Fibroblast of the aortic adventitia (primary cell): ENCODE measurements around the gene KPNB1. TPM values are rescaled to one million over a fixed set of nuclear protein-coding genes. Genes with fewer than 3 reads are reported as not detected.

Experiments
- DNase-seq: peaks from one replicate; pipeline ENCODE4 v3.0.0-alpha.2; 2010; ENCODE audit warnings: low read depth
- H3K4me3 ChIP-seq: 2 replicates; pipeline ENCODE4 v1.5.1; 2011; ENCODE audit warnings: low read depth, mild to moderate bottlenecking, control low read depth, low read length, moderate library complexity
- total RNA-seq: library from RNA; depleted of rRNA; stranded (reverse); fragments of >200 nt; gene quantifications from 2 replicates; pipeline ENCODE4 v1.2.3, GENCODE V29; 2012; ENCODE audit warnings: low replicate concordance
- TF ChIP-seq, protein P1 (sequence below): IDR thresholded peaks from 2 replicates; pipeline ENCODE4 v1.5.1; 2011; ENCODE audit warnings: mild to moderate bottlenecking, low read length, control low read depth, inconsistent platforms; ENCODE audit not compliant: insufficient read depth

KPNB1 gene
- total RNA-seq, 1 donor, result 473 TPM

DNA sequence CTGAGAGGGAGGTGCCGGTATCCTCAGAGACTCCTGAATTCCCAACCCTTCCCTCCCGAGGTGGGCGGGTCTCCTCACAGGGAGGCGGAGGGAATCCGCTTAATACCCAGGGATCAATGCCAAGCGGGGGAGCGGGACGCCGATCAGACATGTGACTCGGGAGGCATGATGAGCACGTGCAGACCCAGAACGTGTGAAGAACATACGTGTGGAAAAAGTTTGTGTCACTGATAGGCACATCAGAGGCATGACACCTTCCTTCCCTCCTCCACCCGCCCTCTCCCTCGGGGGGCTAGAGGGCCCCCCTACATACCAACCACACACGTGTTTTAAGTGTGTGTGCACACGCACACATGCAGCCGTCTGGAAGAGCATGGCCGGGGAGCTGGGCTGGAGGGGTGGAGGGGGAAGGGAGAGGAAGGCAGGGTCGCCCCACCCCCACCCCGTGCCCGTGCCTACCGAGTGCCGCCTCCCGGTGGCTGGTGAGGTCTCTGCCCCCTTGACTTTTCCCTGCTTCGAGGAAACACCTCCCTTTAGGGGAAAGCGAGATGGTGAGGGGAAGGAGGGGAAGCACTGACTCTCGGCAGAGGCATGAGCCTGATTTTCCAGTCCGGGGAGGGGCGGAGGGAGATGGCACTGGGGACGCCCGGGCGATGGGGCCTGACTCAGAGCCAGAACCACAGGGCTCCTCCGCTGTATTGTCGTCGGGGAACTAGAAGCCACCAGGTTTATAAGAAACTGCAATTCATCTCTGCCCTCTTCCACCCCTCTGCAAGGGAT, 71.2 kb downstream of the KPNB1 start:
- TF ChIP-seq, protein P1, sequence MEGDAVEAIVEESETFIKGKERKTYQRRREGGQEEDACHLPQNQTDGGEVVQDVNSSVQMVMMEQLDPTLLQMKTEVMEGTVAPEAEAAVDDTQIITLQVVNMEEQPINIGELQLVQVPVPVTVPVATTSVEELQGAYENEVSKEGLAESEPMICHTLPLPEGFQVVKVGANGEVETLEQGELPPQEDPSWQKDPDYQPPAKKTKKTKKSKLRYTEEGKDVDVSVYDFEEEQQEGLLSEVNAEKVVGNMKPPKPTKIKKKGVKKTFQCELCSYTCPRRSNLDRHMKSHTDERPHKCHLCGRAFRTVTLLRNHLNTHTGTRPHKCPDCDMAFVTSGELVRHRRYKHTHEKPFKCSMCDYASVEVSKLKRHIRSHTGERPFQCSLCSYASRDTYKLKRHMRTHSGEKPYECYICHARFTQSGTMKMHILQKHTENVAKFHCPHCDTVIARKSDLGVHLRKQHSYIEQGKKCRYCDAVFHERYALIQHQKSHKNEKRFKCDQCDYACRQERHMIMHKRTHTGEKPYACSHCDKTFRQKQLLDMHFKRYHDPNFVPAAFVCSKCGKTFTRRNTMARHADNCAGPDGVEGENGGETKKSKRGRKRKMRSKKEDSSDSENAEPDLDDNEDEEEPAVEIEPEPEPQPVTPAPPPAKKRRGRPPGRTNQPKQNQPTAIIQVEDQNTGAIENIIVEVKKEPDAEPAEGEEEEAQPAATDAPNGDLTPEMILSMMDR, result no peak
- DNase-seq, result no peak
- no peak overlapping the region for H3K4me3 ChIP-seq

DNA sequence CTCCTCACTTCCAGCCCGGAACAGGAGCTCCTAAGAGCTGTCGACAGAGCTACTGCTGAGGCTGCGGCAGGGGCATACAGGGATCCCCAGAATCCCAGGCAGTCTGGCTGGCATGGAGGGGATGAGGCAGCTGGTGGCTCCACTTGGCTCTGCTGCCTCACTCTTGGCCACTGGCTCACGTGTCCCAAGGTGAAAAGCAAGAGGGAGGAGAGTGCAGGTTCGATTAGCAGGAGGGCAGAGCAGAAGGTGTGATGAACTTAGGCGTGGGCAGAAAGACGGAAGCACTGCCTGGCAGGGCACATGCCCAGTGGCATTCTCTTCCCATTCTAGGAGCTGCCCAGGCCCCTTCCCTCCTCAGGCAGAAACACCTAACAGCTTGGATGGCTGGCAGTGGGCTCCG, 72.0 kb downstream of the KPNB1 start:
- DNase-seq, result no peak
- TF ChIP-seq, protein P1, result no peak
- no peak overlapping the region for H3K4me3 ChIP-seq

DNA sequence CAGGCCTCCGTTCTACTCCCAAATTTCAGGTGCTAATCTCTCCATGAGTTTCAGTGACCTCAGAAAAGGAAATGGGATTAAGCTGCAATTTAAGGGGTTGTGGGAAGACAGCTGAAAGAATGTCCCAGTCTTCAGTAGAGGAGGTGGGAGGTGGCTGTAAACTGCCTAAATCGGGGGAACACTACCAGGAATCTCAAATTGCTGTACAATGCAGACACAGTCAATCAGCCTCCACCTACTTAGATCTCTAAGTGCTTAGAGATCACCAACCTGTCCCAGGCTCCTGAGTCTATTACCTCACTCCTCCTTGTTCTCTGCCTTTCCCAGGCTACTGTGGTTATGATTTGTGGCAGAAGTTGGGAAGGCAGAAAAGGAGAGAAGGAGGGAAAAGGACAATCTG, 75.0 kb downstream of the KPNB1 start:
- DNase-seq, result no peak
- TF ChIP-seq, protein P1, result no peak
- H3K4me3 ChIP-seq, result no peak overlapping the region

DNA sequence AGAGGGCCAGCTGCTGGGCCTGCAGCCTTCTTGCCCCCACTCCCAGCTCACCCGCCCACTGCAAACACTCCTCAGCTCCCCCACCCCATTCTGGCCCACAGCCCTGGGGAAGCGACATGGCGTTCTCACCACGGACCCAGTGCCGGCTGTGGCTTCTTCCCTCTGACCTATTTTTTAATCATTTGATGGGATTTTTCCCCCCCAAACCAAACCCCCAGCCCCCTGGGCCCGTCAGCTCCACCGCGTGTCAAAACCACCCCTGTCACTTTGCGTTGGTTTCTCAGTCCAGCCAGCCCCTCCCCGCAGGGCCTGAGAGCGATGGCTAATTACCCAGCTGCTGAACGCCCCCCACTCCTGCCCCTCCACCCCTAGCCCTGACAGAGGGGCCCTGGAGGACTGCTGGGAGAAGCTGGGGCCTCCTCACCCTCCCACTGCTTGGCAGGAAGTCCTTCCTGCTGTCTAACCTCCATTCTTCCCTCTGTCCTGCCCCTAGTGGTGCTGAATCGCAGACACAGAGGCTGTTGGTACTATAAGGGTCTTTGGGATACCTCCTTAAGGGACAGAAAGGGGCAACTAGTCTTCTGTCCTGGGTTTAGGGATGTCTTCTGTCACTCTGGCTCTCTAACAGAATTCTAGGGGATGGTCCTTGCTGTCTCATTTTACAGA, 75.9 kb downstream of the KPNB1 start:
- DNase-seq, result no peak
- TF ChIP-seq, protein P1, result no peak
- no peak overlapping the region for H3K4me3 ChIP-seq

DNA sequence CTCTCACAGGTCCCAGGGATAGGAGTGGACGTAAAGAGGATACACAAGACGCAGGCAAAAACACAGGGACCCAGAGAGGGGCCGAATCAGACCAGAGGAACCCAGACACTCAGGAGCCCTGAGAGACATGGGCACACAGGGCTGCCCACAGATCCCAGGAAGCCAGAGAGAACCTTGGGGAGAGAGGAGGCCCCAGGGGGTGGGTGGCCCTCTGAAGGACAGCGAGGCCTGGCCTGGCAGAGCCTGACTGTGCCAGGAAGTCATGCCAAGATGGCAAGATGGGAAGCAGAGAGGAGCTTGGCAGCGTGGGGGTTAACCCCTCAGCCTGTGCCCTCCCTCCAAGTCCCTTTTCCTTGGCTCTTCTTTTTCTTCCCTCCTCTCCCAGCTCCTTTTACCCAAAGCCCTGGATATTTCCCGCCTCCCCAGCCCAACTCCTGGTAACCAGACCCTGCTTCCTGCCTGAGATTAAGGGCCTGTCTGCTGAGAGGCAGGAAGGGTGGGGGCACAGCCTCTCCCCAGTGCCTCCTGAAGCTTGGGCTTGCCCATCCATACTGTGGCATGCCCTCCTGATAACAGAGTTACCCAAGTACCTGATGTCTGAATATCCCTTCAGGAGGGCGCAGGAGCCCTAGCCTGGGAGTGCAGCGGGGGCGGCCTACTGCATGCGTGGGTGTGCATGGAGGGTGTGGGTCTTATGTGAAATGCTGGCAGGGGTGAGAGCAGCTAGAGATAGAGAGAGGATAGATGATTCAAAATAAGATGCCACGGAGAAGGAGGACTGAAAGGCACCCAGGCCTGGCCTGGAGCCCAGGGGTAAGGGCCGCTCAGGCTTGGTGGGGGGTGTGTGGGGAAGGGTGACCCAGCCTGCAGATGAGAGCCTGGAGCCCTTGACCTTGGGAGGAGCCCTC, 77.3 kb downstream of the KPNB1 start:
- DNase-seq, result no peak
- TF ChIP-seq, protein P1, result no peak
- no peak overlapping the region for H3K4me3 ChIP-seq

DNA sequence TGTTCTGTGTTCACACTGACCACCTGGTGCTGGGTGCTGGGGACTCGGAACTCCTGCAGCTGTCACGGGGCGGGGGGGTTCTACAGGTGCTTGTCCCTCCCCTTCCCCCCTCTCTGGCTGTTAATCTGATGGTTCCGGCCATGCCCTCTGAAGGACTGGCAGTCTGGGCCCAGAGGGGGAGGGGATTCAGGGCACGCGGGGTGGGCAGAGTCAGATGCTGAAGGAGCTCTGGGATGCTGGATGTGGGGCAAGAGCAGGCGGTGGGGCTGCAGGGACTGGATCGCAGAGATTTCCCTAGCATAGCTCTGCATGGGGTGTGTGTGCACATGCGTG, 78.0 kb downstream of the KPNB1 start:
- no peak for DNase-seq
- TF ChIP-seq, protein P1, result no peak
- no peak overlapping the region for H3K4me3 ChIP-seq
